ENCODE results near the gene ZNF37A.
"Not testable (repeated sequence)": the region's sequence is repeated elsewhere in the genome, so short reads cannot be mapped to it uniquely, and the experiment has no call there.

Gene ZNF37A

DNA sequence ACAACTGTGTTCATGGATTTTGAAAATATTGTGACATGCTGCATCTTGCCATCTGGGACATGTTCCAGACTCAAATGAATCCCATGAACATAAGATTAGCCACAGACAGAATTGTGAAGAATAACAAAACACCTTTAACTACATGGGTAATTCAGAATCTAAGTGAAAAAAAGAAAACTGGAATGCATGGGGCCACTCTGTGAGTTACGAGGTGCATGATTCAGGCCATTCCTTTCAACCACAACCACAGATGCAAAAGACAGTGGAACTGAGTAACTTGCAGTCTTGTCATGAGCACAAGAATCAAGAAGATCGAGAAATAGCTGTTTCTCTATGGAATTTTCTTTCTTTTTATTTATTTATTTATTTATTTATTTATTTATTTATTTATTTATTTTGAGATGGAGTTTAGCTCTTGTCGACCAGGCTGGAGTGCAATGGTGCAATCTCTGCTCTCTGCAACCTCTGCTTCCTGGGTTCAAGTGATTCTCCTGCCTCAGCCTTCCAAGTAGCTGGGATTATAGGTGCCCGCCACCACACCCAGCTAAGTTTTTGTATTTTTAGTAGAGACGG is 56.8 kb downstream of the ZNF37A start:
- DNase-seq, result not testable (repeated sequence)

DNA sequence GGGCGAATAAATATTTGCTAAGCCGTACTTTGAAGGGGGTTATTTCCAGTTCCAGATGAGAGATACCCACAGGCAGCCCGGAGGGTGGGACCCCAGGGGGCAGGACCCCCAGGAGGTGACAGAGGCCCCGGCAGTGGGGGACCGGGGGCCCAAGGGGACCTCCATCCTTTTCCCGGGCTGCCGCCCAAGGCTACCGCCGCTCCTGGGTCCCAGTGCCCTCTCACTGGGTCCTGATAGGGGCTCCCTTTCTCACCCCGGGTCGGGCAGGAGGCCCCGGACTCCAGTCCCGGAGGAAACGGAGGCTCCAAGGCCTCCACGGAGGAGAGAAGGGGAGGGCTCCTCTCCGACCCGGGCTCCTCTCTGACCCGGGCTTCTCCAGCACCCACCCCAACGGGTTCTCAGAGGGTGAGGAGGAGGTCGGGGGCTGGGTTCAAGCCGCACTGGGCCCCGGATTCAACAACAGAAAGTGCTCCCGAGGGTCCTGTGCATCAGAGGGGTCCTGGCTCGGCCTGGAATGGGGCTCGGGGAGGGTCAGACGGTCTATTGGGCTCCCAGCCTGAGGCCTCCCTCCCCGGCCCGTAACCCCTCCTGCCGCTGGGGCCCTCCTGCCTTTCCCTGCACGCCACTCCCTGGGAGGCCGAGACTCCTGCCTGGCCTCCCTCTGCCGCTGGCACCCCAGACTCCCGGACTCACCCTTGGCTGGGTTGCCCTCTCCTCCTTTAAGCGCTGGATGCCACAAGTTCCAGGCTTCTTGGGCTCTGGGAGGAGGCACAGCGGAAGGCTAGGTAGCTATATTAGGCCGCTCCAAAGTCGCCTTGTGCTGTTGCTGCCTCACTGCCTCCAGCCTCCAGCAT is 62.5 kb downstream of the ZNF37A start:
- no peak for DNase-seq

DNA sequence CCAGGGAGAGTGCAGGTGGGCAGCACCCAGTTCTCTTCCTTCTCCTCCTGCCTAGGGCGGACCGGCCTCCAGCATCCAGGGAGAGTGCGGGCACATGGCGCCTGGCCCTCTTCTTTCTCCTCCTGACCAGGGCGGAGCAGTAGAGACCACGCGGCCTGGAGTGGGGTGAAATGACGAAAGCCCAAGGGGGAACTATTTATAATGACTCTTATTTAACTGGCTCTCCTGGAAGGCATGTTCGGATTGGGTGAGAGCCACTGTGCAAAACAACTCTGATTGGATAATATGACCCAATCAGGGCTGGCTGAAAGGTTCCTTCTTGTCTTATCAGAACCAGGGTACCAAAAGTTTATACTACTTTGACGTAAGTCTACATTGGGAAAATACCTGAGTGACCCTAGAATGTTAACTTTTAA is 63.1 kb downstream of the ZNF37A start:
- DNase-seq, result no peak

DNA sequence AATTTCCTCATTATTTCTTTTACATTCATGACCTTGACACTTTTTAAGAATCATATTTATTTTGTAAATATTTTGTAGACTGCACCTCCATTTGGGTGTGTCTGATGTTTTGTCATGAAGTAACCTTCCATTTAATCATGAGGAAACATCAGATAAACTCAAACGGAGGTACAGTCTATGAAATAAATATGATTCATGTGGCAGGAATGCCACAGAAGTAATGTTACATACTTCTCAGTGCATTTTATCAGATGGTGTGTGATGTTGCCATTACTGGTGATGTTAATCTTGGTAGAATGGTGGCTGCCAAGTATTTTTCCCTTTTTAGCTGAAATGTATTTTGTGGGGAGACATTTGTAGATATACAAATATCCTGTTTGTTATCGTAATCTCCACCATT is 64.9 kb downstream of the ZNF37A start:
- no peak for DNase-seq

DNA sequence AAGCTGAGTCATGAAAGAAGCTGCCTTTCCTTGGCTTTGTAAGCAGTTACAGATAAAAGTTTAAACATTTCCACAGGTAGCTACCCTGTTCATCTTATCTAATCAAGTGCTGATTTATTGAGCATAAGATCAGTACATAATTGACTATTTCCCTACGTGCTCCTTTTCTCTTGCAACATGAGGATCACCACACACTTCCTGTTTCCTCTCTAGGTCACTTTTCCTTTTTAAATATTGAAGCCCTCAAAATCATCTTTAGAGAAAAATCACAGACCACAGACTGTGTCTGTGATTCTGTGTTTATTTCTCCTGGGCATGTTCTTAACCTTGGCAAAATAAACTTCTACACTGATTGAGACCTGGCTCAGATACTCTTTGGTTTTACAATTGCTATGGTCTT is 69.5 kb downstream of the ZNF37A start:
- DNase-seq, result no peak

DNA sequence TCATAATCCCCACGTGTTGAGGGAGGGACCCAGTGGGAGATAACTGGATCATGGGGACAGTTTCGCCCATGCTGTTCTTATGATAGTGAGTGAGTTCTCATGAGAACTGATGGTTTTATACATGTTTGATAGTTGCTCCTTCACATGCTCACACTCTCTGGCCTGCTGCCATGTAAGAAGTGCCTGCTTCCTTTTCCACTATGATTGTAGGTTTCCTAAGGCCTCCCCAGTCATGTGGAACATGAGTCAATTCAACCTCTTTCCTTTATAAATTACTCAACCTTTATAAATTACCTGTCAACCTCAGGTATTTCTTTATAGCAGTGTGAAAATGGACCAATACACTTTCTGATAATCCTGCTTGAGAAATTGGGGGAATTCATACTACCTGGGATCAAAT is 80.2 kb downstream of the ZNF37A start:
- DNase-seq, result no peak

DNA sequence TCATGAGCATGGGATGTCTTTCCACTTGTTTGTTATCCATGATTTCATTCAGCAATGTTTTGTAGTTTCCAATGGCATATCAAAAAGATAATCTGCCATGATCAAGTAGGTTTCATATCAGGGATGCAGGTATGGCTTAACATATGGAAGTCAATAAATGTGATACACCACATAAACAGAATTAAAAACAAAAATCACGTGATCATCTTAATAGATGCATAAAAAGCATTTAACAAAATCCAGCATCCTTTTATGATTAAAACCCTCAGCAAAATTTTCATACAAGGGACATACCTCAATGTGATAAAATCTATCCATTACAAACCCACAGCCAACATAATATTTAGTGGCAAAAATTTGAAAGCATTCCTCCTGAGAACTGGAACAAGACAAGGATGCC is 90.3 kb downstream of the ZNF37A start:
- DNase-seq, result no peak
